Measurements from ENCODE around the gene NCBP2L. TPM values are rescaled to one million over a fixed set of nuclear protein-coding genes. Genes with fewer than 3 reads are reported as not detected.

Gene NCBP2L
- total RNA-seq, 2 donors from 2014 or later, result not detected

- Histone ChIP-seq H3K4me3 (no peak overlapping the region), H3K27me3 (replicated peaks; ENCODE audit: insufficient read depth) (no peaks in the 10 kb centered on the region), H3K9me3 (no peaks in the 10 kb centered on the region), H3K36me3 (no peaks in the 10 kb centered on the region), H3K27ac (peak overlapping the region in 1 of 2 donors; percentile 12), H3K4me1 (ENCODE audit: control insufficient read depth in 1 of 2, low read depth in 2 of 2) (peaks cover 0 to 11% of the 10 kb centered on the region in 2 donors)
- no peak for ATAC-seq (ENCODE audit: insufficient number of reproducible peaks, low FRiP score, low read depth)
- TF ChIP-seq CTCF (IDR thresholded peaks at IDR 0.05), result no peak
- DNase-seq (ENCODE audit: low spot score), result no peak
Observed at GRCh38 chrX:107760304-107761077, 17.0 kb upstream of the NCBP2L start.

- no peaks in the 10 kb centered on the region for H3K9me3 ChIP-seq
- no peaks in the 10 kb centered on the region for H3K27me3 ChIP-seq (replicated peaks; ENCODE audit: insufficient read depth)
- peaks cover 0 to 11% of the 10 kb centered on the region in 2 donors for H3K4me1 ChIP-seq (ENCODE audit: control insufficient read depth in 1 of 2, low read depth in 2 of 2)
- H3K36me3 ChIP-seq, result no peaks in the 10 kb centered on the region
- H3K4me3 ChIP-seq, result no peak overlapping the region
- no peak for TF ChIP-seq CTCF (IDR thresholded peaks at IDR 0.05)
- DNase-seq (ENCODE audit: low spot score) (no peak), ATAC-seq (ENCODE audit: insufficient number of reproducible peaks, low FRiP score, low read depth) (no peak)
- no peak overlapping the region for H3K27ac ChIP-seq
Observed at GRCh38 chrX:107763647-107764046, 13.9 kb upstream of the NCBP2L start.

GRCh38 chrX:107764845-107765608 lies 12.5 kb upstream of the NCBP2L start:
- Histone ChIP-seq H3K4me1 (ENCODE audit: control insufficient read depth in 1 of 2, low read depth in 2 of 2) (peaks cover 0 to 4% of the 10 kb centered on the region in 2 donors), H3K27ac (no peak overlapping the region), H3K9me3 (no peaks in the 10 kb centered on the region), H3K36me3 (no peaks in the 10 kb centered on the region), H3K4me3 (no peak overlapping the region), H3K27me3 (replicated peaks; ENCODE audit: insufficient read depth) (no peaks in the 10 kb centered on the region)
- TF ChIP-seq CTCF (IDR thresholded peaks at IDR 0.05), result no peak
- ATAC-seq (ENCODE audit: insufficient number of reproducible peaks, low FRiP score, low read depth), result no peak
- DNase-seq (ENCODE audit: low spot score), result no peak

GRCh38 chrX:107766470-107767150 lies 10.9 kb upstream of the NCBP2L start:
- DNase-seq (ENCODE audit: low spot score) (no peak), ATAC-seq (ENCODE audit: insufficient number of reproducible peaks, low FRiP score, low read depth) (no peak)
- Histone ChIP-seq H3K4me1 (ENCODE audit: control insufficient read depth in 1 of 2, low read depth in 2 of 2) (no peaks in the 10 kb centered on the region), H3K27me3 (replicated peaks; ENCODE audit: insufficient read depth) (no peaks in the 10 kb centered on the region), H3K36me3 (no peaks in the 10 kb centered on the region), H3K27ac (peak overlapping the region in 1 of 2 donors; percentile 30), H3K4me3 (no peak overlapping the region), H3K9me3 (no peaks in the 10 kb centered on the region)
- TF ChIP-seq CTCF (IDR thresholded peaks at IDR 0.05), result no peak

- DNase-seq (ENCODE audit: low spot score), result no peak
- Histone ChIP-seq H3K4me1 (ENCODE audit: control insufficient read depth in 1 of 2, low read depth in 2 of 2) (no peaks in the 10 kb centered on the region), H3K27me3 (replicated peaks; ENCODE audit: insufficient read depth) (no peaks in the 10 kb centered on the region)
Observed at GRCh38 chrX:107768051-107768450, 9.5 kb upstream of the NCBP2L start.

More at GRCh38 chrX:107768051-107768450, 9.5 kb upstream of the NCBP2L start:
- no peak overlapping the region for H3K27ac ChIP-seq
- no peak for TF ChIP-seq CTCF (IDR thresholded peaks at IDR 0.05)
- ATAC-seq (ENCODE audit: insufficient number of reproducible peaks, low FRiP score, low read depth), result no peak
- no peaks in the 10 kb centered on the region for H3K9me3 ChIP-seq
- no peaks in the 10 kb centered on the region for H3K36me3 ChIP-seq
- H3K4me3 ChIP-seq, result no peak overlapping the region
